Endothelial cell of umbilical vein (primary cell): Measurements from ENCODE around the gene ZNF22.

ENCODE experiments used
- CTCF ChIP-seq, 2 donors: IDR thresholded peaks; 1 replicate in 1 of 2; 2 replicates in 1 of 2; pipeline ENCODE4 v1.5.1; 2011; ENCODE audit warnings: low read length in 2 of 2, mild to moderate bottlenecking in 2 of 2, moderate library complexity in 2 of 2, control low read depth in 1 of 2, inconsistent platforms in 1 of 2, low read depth in 1 of 2; ENCODE audit not compliant: insufficient read depth in 1 of 2; ENCODE audit errors: extremely low read depth in 1 of 2
- EZH2 ChIP-seq: IDR thresholded peaks from 2 replicates; pipeline ENCODE4 v1.6.1; 2012; ENCODE audit warnings: borderline replicate concordance, low read depth, mild to moderate bottlenecking, moderate library complexity, low read length, inconsistent platforms; ENCODE audit not compliant: severe bottlenecking
- GATA2 ChIP-seq: IDR thresholded peaks from 2 replicates; pipeline ENCODE4 v1.7.0; 2011; ENCODE audit warnings: low read depth, mild to moderate bottlenecking, moderate library complexity, mixed read lengths, low read length; ENCODE audit not compliant: insufficient read length, insufficient read depth
- MAX ChIP-seq: IDR thresholded peaks from 2 replicates; pipeline ENCODE4 v1.6.1; 2011; ENCODE audit not compliant: insufficient read depth, insufficient read length
- POLR2A ChIP-seq: IDR thresholded peaks from 2 replicates; pipeline ENCODE4 v1.6.1; 2012; ENCODE audit warnings: low read depth, mild to moderate bottlenecking, control low read depth, low read length
- POLR2AphosphoS5 ChIP-seq: IDR thresholded peaks from 2 replicates; pipeline ENCODE4 v1.6.1; 2012; ENCODE audit warnings: low read depth, mild to moderate bottlenecking, control low read depth, low read length, moderate library complexity; ENCODE audit not compliant: insufficient read depth

DNA sequence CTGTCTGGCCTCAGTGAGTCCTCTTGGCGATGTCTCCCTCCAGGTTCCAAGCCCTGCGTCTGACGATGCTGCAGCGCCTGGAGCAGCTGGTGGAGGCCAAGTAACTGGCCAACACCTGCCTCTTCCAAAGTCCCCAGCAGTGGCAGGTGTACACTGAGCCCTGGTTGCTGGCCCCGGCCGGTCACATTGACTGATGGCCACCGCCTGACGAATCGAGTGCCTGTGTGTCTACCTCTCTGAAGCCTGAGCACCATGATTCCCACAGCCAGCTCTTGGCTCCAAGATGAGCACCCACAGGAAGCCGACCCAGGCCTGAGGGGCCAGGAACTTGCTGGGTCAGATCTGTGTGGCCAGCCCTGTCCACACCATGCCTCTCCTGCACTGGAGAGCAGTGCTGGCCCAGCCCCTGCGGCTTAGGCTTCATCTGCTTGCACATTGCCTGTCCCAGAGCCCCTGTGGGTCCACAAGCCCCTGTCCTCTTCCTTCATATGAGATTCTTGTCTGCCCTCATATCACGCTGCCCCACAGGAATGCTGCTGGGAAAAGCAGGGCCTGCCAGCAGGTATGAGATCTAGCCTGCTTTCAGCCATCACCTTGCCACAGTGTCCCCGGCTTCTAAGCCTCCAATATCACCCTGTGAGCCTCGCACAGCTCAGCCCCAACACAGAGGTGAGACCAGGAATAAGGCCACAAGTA lies 7.3 kb upstream of the ZNF22 start:
- TF ChIP-seq CTCF (IDR thresholded peaks at IDR 0.05; ENCODE audit: extremely low read depth in 1 of 2, insufficient read depth in 1 of 2, low read depth in 1 of 2, low read length in 2 of 2), result no peak
- TF ChIP-seq EZH2, result no peak
- no peak for TF ChIP-seq POLR2A
- no peak for TF ChIP-seq POLR2AphosphoS5
- no peak for TF ChIP-seq GATA2
- TF ChIP-seq MAX, result no peak
